HG02763 (cell line): ENCODE data around the gene DENND5A.
A peak's percentile ranks its signal among the peaks of the same experiment; 100 is the strongest.

Experiments
- ATAC-seq: cut with Tn5 transposase; IDR thresholded peaks from one replicate; pipeline ENCODE4 v1.9.1; 2021; ENCODE audit warnings: mild to moderate bottlenecking, moderate library complexity; ENCODE audit not compliant: unreplicated experiment

Gene DENND5A

GRCh38 chr11:9141186-9141585, 124.0 kb downstream of the DENND5A start:
- no peak for ATAC-seq

- no peak for ATAC-seq
These were observed 125.4 kb downstream of the DENND5A start for GRCh38 chr11:9139628-9140357.

- no peak for ATAC-seq
These were observed 126.3 kb downstream of the DENND5A start for GRCh38 chr11:9138612-9139579.

GRCh38 chr11:9138133-9138453, 127.1 kb downstream of the DENND5A start:
- no peak for ATAC-seq

GRCh38 chr11:9137293-9138132, 127.6 kb downstream of the DENND5A start:
- ATAC-seq, result peak; percentile 70

- ATAC-seq, result no peak
These were observed 128.4 kb downstream of the DENND5A start for GRCh38 chr11:9136741-9137140.

GRCh38 chr11:9133956-9134355, 131.2 kb downstream of the DENND5A start:
- no peak for ATAC-seq

- ATAC-seq, result no peak
These were observed 132.8 kb downstream of the DENND5A start for GRCh38 chr11:9132203-9132878.

GRCh38 chr11:9130297-9130696, 134.9 kb downstream of the DENND5A start:
- ATAC-seq, result no peak

GRCh38 chr11:9126636-9127035, 138.5 kb downstream of the DENND5A start:
- no peak for ATAC-seq

GRCh38 chr11:9125185-9125886, 139.8 kb downstream of the DENND5A start:
- ATAC-seq, result no peak

- ATAC-seq, result no peak
These were observed 141.4 kb downstream of the DENND5A start for GRCh38 chr11:9123595-9124304.

- ATAC-seq, result no peak
These were observed 143.7 kb downstream of the DENND5A start for GRCh38 chr11:9121469-9121796.

- ATAC-seq, result no peak
These were observed 144.3 kb downstream of the DENND5A start for GRCh38 chr11:9120664-9121468.

GRCh38 chr11:9118277-9118676, 146.9 kb downstream of the DENND5A start:
- no peak for ATAC-seq

- ATAC-seq, result no peak
These were observed 153.1 kb downstream of the DENND5A start for GRCh38 chr11:9112075-9112474.

- no peak for ATAC-seq
These were observed 155.1 kb downstream of the DENND5A start for GRCh38 chr11:9109858-9110731.

- ATAC-seq, result no peak
These were observed 160.6 kb downstream of the DENND5A start for GRCh38 chr11:9104580-9104979.
